Left hindlimb (tissue), 1 donor: ENCODE measurements around the gene LRRK1.

Experiments used
- DNase-seq: peaks from one replicate; pipeline ENCODE4 v3.0.0-alpha.2; 2018

Gene LRRK1

GRCh38 chr15:100941536-100941935, 22.4 kb downstream of the LRRK1 start:
- DNase-seq: no peak

- DNase-seq: no peak
These were observed 23.7 kb downstream of the LRRK1 start for GRCh38 chr15:100942656-100943425.

DNA sequence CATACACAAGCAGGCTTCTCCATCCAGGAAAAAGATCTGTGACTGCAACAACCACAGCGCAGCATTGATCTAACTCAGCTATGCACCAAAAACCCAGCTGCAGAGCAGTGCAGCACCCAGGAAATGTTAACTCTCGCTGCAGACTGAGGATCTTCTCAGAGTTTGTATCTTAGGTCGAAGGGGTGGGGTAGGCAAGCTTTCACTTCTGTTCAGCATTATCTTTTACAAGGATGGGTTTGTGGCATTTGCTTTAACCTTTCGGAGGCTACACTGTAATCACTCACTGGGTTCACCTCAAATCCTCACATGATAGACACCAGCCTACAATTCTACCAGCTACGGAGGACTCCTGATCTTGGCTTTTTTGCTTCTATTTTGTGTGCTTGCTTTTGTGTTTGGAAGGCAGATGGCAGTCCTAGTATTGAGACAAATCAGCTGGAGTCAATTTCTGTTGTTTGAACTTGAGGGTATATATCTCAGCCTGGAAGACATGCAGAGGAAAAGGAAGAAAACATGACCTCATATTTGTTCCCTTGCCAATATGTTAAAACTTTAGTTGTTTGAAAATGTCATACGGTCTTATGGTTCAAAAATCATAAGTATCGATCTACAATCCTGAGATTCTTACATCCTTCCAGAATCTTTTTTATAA, 25.2 kb downstream of the LRRK1 start:
- DNase-seq: no peak

DNA sequence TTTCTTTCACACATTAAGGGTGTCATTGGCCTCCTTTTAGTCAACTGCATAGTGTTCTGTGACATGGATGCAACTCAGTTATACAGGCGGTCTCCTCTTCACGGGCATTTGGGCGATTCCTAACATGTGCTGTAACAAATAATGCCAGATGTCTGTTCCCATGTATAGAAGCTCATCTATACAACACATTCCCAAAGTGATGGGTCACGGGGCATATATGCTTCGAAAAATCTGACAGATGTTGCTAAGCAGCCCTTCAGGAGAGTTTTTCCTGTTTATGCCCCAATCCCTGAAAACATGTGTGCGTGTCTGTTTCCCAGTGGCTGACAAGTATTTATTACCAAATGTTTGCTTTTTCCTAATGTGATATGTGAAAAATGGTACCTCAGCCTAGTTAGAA, 25.8 kb downstream of the LRRK1 start:
- DNase-seq: no peak

- DNase-seq: no peak
These were observed 28.7 kb downstream of the LRRK1 start for GRCh38 chr15:100947760-100948429.

GRCh38 chr15:100948430-100948762, 29.2 kb downstream of the LRRK1 start:
- DNase-seq: no peak

DNA sequence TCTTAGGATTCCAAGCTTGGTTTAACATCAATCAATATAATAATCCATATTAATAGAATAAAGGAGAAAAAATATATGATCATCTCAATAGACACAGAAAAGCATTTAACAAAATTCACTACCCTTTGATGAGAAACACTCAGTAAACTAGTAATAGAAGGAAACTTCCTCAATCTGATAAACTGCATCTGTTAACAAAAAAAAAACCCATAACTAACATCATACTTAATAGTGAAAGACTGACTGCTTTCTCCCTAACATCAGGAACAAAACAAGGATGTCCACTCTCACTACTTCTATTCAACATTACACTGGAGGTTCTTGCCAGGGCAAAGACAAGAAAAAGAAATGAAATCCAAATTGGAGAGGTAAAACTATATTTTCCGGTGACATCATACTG, 30.5 kb downstream of the LRRK1 start:
- no peak for DNase-seq

DNA sequence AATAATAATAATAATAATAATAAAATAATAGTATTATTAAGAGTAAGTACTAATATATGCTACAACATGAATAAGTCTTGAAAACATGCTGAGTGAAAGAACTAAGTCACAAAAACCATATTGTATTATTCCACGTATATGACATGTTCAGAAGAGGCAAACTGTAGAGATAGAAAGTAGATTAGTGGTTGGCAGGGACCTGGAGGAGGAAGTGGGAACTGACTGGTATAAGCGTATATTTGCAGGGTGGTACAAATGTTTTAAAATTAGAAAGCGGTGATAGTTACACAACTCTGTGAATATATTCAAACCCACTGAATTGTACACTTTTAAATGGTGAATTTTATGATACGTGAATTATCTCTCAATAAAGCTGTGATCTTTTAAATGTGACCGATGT, 32.8 kb downstream of the LRRK1 start:
- DNase-seq: no peak

DNA sequence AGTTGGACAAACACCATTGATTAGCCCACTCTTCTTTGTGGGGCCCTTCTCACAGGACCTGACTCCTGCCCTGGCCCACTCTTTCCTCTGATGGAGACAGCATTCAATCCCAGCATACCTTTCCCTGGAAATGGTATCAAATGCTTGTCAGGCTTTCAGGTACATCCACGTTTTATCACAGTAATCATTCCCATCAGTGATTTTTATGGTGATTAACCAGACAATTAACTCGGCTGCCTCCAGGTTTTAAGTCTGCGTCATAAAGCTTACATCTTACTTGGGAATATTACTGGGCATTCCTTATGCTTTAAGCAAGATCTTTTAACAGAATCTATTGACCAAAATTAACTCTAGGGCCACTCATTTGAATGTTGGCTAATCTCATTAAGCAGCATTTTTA, 33.4 kb downstream of the LRRK1 start:
- DNase-seq: no peak

- DNase-seq: no peak
These were observed 39.3 kb downstream of the LRRK1 start for GRCh38 chr15:100958326-100959065.

DNA sequence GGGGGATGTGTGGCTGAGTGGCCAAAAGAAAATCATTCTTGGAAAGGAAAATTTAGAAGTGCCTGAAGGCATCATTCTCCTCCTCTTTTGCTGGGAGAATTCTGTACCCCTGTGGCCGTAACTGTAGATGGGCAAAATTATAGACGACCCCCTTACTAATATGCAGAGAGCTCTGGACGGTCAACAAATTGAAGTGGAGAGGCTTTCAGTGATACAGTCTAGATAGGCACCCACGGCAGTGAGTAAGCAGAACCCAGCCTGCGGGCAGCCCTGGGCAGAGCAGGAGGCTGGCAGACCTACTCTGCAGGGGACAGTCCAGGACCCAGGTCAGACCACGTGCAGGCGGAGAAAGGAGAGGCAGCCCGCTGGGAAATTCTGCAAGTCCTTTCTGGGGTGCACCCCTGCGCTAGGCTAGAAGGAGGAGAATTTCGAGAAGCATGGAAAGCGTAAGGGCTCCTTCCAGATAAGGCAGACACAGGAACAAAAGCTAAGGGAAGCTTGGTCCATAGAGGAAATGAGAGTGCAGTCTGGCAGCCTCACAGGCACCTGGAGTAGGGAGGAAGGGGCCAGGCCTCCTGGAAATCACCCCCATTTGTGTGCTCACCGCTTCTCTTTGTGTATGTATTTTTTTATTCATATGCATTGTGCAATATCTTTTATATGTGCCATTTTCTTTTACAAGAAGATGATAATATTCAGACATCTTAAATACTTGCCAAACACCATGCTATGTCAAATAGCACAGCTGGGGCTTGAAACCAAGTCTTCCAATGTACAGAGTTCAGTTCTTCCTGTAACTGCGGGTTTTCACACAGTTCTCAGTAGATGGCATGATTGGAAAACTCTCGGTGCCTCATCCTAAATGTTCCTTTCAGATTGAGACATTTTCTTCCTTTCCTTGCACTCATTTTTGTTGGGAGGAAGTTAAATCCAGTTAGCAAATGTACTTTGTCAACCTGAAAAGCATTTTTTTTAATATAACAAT, 40.2 kb downstream of the LRRK1 start:
- DNase-seq: no peak

- DNase-seq: no peak
These were observed 47.8 kb downstream of the LRRK1 start for GRCh38 chr15:100966997-100967396.

DNA sequence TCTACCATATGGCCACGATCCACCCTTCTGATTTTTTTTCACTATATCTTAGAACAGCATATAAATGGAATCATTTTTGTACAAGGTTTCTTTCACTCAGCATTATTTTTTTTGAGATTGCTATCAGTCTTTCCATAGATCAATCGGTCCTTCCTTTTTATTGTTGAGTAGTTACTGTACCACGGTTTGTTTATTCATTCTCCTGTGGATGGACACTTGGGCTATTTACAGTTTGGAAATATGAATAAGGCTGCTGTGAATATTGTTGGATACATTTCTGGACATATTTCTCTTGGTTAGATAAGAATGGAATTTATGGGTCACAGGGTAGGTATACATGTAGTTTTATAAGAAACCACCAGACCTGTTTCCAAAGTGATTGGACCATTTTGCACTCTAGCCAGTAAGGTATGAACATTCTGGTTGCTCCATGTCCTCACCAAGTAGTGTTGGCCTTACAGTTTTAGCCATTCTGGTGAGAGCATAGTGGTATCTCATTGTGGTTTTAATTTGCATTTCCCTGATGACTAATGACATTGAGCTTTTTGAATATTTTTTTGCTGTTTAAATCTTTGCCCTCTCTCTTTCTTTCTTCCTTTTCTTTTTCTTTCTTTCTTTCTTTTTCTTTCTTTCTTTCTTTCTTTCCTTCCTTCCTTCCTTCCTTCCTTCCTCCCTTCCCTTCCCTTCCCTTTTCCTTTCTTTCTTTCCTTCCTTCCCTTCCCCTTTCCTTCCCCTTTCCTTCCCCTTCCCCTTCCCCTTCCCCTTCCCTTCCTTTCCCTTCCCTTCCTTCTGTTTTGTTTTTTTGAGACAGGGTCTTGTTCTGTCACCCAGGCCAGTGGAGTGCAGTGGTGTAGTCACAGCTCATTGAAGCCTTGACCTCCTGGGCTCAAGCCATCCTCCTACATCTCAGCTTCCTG, 49.2 kb downstream of the LRRK1 start:
- DNase-seq: no peak

- DNase-seq: no peak
These were observed 53.8 kb downstream of the LRRK1 start for GRCh38 chr15:100972975-100973350.

GRCh38 chr15:100973351-100974111, 54.4 kb downstream of the LRRK1 start:
- no peak for DNase-seq

DNA sequence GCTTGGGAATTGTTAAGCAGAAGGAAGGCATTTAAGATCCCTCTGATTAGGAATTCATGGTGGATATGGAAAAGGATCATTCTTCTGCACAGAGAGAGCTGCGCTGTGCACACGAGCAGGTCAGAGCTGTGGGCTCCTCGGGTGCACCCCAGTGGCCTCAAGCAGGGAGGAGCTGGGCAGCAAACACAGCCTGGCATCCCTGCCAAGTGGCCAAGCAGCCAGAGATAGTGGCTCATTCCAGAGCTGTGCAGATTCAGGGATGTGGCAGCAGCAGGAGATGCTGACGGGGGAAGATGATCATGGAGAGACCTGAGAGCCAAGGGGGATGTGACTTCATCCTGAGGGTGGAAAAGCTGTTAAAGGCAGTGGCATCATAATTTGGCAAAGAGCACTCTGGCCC, 55.9 kb downstream of the LRRK1 start:
- DNase-seq: no peak

- no peak for DNase-seq
These were observed 61.4 kb downstream of the LRRK1 start for GRCh38 chr15:100980410-100981046.

DNA sequence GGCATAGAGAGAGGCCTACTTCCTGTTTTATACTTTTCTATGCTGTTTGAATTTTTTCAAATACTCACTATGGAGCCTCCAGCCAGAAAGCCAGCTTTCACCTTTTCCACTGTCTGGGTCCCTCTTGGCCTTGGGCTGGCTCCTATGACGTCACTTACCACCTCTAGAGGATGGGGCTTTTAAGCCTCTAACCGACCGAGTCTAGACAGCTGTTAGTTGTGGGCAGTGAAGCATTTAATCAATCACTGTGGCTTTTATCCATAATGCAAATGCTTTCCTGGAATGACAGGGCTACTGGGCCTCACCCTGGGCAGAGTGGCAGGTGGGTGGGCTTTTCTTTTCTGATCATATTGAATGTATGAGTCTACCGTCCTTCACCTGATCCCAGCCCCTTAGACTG, 61.9 kb downstream of the LRRK1 start:
- DNase-seq: no peak

DNA sequence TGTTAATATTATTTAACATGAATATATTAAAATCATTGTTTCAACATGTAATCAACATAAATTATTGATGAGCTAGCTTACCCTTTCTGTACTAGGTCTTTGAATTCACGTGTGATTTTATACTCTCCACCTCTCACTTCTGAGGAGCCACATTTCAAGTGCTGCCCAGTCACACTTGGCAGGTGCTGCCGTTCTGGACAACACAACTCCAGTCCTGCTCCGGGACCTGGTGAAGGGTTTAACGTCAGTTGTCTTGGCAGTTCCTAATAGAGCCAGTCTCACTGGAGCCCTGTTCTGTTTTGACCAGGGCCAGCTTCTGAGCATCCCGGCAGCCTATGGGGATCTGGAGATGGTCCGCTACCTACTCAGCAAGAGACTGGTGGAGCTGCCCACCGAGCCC, 64.1 kb downstream of the LRRK1 start:
- DNase-seq: no peak

DNA sequence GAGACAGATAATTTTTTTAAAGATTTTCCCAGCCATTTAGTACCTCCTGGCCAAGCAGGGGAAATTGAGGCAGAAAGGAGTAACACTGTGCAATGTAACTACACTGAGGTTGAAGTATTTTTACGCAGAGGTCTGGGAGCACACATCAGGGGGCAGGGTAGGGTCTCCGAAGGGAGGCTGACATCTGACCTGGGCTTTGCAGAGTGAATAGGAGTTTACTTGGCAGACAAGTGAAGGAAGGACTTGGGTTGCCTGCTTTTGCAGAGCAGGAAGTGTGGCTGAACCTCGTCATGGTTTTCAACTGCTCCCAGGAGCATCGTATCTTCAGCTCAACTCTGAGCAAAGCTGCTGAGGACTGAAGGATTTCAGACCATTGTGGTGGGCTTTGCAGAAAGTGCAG, 66.2 kb downstream of the LRRK1 start:
- DNase-seq: no peak
